Muscle layer of colon (tissue), 2 donors: ENCODE data around the gene LITAF.
A peak's percentile ranks its signal among the peaks of the same experiment; 100 is the strongest.
"Not testable (repeated sequence)": the region's sequence is repeated elsewhere in the genome, so short reads cannot be mapped to it uniquely, and the experiment has no call there.

Experiments used
- H3K27ac ChIP-seq: one replicate; pipeline ENCODE4 v1.7.0; 2013; ENCODE audit warnings: low read depth, mild to moderate bottlenecking, low read length, moderate library complexity
- H3K27me3 ChIP-seq, 2 donors: one replicate each; pipeline ENCODE4 v1.7.0; 2013; ENCODE audit warnings: low read length in 2 of 2, mild to moderate bottlenecking in 2 of 2; ENCODE audit not compliant: insufficient read depth in 2 of 2, control insufficient read depth in 1 of 2
- H3K36me3 ChIP-seq: one replicate; pipeline ENCODE4 v1.7.0; 2013; ENCODE audit warnings: mild to moderate bottlenecking, low read length; ENCODE audit not compliant: insufficient read depth
- H3K4me1 ChIP-seq: one replicate; pipeline ENCODE4 v1.7.0; 2013; ENCODE audit warnings: mild to moderate bottlenecking, low read length; ENCODE audit not compliant: insufficient read depth
- H3K4me3 ChIP-seq, 2 donors: one replicate each; pipeline ENCODE4 v1.7.0; 2013; ENCODE audit warnings: low read length in 2 of 2, low read depth in 1 of 2, mild to moderate bottlenecking in 1 of 2, moderate library complexity in 1 of 2
- H3K9ac ChIP-seq: one replicate; pipeline ENCODE4 v1.7.0; 2013; ENCODE audit warnings: low read length
- H3K9me3 ChIP-seq: one replicate; pipeline ENCODE4 v1.7.0; 2013; ENCODE audit warnings: mild to moderate bottlenecking, low read length
- donor health status: abdominal sarcoma.
- donor health status: Adenocarcinoma of cecum.

Gene LITAF

DNA sequence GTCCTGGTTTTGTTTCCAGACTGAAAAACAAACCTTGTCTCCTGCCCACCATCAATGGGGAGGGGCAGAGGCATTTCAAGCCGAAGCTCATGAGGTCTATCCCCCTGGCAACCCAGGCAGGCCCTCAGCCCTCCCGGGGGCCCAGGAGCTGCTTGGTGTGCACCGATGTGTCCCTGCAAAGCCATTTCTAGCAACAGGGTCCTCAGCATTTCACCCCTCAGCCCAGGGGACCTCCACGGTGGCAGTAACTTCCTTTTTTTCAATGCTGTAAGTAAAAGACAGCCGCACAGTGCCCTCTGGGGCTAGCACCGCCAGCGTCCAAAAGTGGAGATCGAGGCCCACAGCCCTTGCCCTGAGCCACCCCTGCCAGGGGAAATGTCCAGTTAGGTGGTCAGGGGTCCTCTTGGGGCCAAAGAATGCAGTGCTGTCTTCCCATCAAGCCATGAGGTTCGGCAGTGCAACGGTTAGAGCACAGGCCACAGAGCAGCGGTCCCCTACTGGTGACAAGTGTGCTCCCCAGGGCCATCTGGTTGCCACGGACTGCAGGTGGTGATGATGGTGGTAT lies 79.9 kb downstream of the LITAF start:
- Histone ChIP-seq H3K36me3 (no peaks in the 10 kb centered on the region), H3K9ac (no peak overlapping the region), H3K27ac (no peak overlapping the region), H3K4me1 (no peaks in the 10 kb centered on the region), H3K27me3 (no peaks in the 10 kb centered on the region), H3K4me3 (no peak overlapping the region), H3K9me3 (no peaks in the 10 kb centered on the region)

DNA sequence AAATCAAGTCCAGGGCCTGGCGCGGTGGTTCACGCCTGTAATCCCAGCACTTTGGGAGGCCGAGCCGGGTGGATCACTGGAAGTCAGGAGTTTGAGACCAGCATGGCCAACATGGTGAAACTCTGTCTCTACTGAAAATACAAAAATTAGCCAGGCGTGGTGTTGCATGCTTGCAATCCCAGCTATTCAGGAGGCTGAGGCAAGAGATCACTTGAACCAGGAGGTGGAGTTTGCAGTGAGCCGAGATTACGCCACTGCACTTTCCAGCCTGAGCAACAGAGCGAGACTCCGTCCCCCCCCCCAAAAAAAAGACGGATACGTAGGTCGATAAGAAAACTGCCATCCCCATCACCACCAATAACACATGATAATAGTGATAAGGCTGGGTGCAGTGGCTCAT lies 82.5 kb downstream of the LITAF start:
- not testable (repeated sequence) for H3K27me3 ChIP-seq, H3K9ac ChIP-seq, H3K4me1 ChIP-seq, H3K9me3 ChIP-seq, H3K4me3 ChIP-seq, H3K27ac ChIP-seq, H3K36me3 ChIP-seq

DNA sequence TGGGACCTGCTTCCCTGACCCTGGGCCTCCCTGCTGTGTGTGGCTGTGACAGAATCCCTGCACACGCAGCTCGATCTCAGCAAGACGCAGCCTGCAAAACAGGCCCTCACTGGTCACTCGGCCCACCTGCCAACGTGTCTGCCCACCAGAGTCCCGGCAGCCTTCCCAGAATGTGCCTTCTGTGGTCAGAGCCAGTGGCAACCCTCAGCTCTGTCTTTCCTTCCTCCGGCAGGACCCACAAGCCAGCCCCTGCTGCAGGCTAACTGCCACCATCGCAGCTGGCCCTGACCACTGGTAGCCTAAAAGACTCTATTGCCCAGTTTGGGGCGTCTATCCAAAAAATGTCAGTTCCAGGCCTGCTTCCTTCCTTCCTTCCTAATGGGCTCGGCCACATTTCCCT lies 83.2 kb downstream of the LITAF start:
- H3K9ac ChIP-seq, result no peak overlapping the region
- no peak overlapping the region for H3K27ac ChIP-seq
- H3K27me3 ChIP-seq, result no peaks in the 10 kb centered on the region
- H3K9me3 ChIP-seq, result no peaks in the 10 kb centered on the region
- no peaks in the 10 kb centered on the region for H3K36me3 ChIP-seq
- no peak overlapping the region for H3K4me3 ChIP-seq
- H3K4me1 ChIP-seq, result peaks cover 2% of the 10 kb centered on the region

DNA sequence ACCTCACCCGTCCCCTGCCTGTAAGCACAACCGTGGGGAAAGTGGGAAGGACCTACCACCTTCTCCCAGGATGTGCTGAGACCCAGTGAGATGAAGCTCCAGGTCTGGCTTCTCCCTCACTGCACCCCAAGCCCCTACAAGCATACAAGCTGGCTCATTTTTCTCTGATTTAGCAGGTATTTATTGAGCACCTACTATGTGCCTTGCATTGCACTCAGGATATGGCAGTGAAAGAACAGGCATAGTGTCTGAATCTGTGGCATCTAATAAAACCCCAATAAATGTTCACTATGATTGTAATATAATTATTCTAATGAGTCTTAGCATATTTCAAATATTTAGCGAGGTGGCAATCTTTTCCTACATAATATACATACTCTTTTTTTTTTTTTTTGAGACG lies 84.5 kb downstream of the LITAF start:
- Histone ChIP-seq H3K9ac (no peak overlapping the region), H3K4me3 (no peak overlapping the region), H3K9me3 (no peaks in the 10 kb centered on the region), H3K27ac (no peak overlapping the region), H3K27me3 (no peaks in the 10 kb centered on the region), H3K4me1 (peaks cover 12% of the 10 kb centered on the region), H3K36me3 (no peaks in the 10 kb centered on the region)

DNA sequence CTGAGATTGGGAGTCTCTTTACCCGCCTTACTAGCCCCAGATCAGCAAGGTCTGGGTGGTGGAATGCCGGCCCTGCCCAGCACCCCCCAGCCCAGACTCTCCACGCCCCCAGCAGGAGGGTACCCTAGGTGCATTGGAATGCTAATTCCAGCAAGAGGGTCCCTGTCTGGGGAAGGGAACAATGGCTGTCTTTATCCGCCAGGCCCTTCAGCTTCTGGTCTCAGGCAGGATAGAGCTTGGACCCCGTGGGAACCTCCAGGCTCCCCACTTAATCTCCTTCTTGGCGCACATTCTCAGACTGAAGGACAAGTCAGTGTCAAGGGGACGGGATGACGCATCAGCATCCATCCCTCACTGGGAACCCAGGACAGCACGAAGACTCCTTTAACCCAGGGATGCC lies 85.1 kb downstream of the LITAF start:
- Histone ChIP-seq H3K27me3 (no peaks in the 10 kb centered on the region), H3K9ac (no peak overlapping the region), H3K27ac (no peak overlapping the region), H3K9me3 (no peaks in the 10 kb centered on the region), H3K36me3 (no peaks in the 10 kb centered on the region), H3K4me3 (no peak overlapping the region), H3K4me1 (peaks cover 18% of the 10 kb centered on the region)

DNA sequence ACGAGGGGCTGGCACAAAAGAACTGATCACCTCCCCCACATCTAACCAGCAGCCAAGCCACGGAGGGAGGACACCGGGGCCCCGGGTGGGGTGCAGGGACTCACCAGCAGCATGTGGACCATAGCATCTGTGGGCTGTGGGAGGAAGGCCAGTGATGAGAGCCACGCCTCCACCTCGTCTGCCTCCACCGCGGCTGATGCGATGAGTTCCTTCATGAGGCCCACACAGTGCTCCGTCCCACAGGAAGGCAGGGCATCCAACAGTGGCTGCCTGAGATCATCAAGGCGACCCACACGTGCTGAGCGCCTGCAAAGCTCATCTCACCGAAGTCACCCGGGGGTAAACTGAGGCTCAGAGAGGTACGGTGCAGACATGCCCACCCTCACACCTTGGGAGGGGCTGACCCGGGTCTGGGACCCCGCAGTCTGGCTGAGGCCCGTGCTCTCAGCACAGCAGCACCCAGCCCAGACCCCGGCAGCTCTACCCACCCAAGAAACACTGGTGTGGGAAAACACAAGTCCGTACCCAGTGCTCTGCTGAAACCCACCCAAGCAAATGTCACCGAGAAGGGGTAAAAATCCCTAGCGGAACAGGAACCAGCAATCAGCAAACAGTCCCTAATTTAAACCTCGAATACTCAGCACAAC lies 85.9 kb downstream of the LITAF start:
- Histone ChIP-seq H3K9ac (no peak overlapping the region), H3K4me3 (no peak overlapping the region), H3K36me3 (no peaks in the 10 kb centered on the region), H3K27me3 (no peaks in the 10 kb centered on the region), H3K27ac (no peak overlapping the region), H3K9me3 (no peaks in the 10 kb centered on the region), H3K4me1 (peaks cover 24% of the 10 kb centered on the region)

DNA sequence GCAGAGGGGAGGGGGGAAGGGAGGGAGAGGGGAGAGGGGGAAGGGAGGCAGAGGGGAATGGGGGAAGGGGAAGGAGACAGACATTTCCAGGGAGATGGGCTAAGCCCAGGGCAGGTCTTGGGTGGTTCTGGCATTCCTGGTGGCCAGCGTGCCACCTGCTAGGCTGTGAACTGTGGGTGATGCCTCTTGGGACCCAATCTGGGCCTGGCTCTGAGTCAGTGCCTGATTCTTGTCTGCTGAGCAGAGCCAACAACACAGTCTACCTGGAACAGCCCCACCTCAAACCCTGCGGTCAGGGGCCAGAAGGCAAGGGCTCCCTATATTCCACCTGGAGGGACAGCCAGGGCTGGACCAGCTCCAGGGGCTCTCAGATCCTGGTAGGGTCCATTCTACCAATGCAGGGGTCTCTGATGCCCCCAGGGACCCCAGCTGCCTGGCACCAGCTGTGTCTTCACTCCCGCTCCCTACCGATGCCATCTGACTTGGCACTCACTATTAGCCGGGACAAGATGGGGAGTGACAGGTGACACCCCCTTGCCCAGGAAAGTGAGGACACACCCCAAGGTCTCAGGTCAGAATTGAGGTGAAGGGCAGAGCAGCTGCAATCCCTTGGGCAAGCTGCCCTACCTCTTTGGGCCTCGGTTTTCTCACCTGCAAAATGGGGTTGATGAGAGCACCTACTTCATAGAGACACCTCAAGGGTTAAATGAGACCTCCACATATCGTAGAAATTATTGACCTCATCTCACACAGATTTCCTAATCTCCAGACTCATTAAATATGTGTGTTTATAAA lies 87.2 kb downstream of the LITAF start:
- H3K4me1 ChIP-seq, result peaks cover 29% of the 10 kb centered on the region
- H3K27me3 ChIP-seq, result no peaks in the 10 kb centered on the region
- no peak overlapping the region for H3K4me3 ChIP-seq
- H3K9me3 ChIP-seq, result no peaks in the 10 kb centered on the region
- no peak overlapping the region for H3K9ac ChIP-seq
- H3K36me3 ChIP-seq, result no peaks in the 10 kb centered on the region
- no peak overlapping the region for H3K27ac ChIP-seq

DNA sequence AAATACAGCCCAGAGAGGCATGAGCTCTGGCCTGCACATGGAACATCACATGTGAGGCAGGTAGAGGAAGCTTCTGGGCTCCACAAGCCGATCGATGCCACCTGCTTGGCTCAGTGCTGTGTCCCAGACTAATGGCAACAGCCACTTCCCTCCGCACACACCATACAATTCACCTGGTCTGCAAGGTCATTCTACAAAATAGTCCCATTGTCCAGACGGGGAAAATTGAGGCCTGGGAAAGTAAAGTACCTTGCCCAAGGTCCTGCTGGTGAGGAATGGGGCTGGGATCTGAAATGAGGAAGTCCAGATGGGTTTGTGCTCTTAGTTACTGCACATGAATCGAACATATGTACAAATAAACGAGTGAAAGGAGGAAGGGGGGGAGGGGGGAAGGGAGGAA lies 88.0 kb downstream of the LITAF start:
- Histone ChIP-seq H3K4me1 (peaks cover 29% of the 10 kb centered on the region), H3K9ac (no peak overlapping the region), H3K36me3 (no peaks in the 10 kb centered on the region), H3K4me3 (no peak overlapping the region), H3K27ac (no peak overlapping the region), H3K9me3 (no peaks in the 10 kb centered on the region), H3K27me3 (no peaks in the 10 kb centered on the region)

DNA sequence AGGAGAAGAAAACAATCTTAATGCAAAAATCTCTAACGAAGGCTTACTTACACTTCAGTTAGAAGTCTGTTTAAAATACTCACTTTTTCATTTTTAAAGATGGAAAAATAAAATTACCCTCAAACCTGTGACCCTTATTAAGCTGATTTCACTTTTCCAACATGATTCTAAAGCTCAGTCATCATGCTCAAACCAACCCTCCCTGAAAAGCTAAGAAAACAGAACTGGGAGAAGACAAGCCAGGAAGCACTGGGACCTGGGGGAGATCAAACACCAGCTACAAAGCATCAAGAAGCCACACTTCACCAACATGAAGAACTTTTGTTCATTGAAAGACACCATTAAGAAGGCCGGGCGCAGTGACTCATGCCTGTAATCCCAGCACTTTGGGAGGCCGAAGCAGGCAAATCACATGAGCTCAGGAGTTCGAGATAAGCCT lies 88.8 kb downstream of the LITAF start:
- Histone ChIP-seq H3K9me3 (no peaks in the 10 kb centered on the region), H3K4me3 (no peak overlapping the region), H3K36me3 (no peaks in the 10 kb centered on the region), H3K4me1 (peaks cover 29% of the 10 kb centered on the region), H3K27ac (peak overlapping the region; percentile 35), H3K9ac (no peak overlapping the region), H3K27me3 (no peaks in the 10 kb centered on the region)
